Mammary epithelial cell (primary cell): ENCODE measurements around the gene ANKRD55.
"Not testable (repeated sequence)": the region's sequence is repeated elsewhere in the genome, so short reads cannot be mapped to it uniquely, and the experiment has no call there.

Experiments
- CTCF ChIP-seq, 2 donors: IDR thresholded peaks in 1 of 2; conservative IDR thresholded peaks in 1 of 2; 2 replicates each; pipeline ENCODE4 v1.5.1; 2011 to 2012; ENCODE audit warnings: inconsistent platforms in 2 of 2, low read length in 2 of 2, mild to moderate bottlenecking in 2 of 2, control low read depth in 1 of 2, low read depth in 1 of 2; ENCODE audit not compliant: insufficient read depth in 1 of 2; ENCODE audit errors: extremely low read depth in 1 of 2
- EZH2 ChIP-seq: IDR thresholded peaks from 2 replicates; pipeline ENCODE4 v1.6.1; 2012; ENCODE audit warnings: low read length, inconsistent platforms, borderline replicate concordance

- TF ChIP-seq CTCF (conservative IDR thresholded peaks at IDR 0.05 in 1 of 2, IDR thresholded peaks at IDR 0.05 in 1 of 2; ENCODE audit: extremely low read depth in 1 of 2, insufficient read depth in 1 of 2, low read depth in 1 of 2, low read length in 2 of 2); EZH2: not testable (repeated sequence)
Observed at GRCh38 chr5:56150756-56151155, 82.4 kb downstream of the ANKRD55 start.
